HUES6 (cell line): ENCODE data around the gene FGF19.

Source experiments
- H3K27ac ChIP-seq: 2 replicates; pipeline ENCODE4 v1.7.0; 2013; ENCODE audit warnings: low read depth, mild to moderate bottlenecking, low read length, inconsistent platforms
- H3K27me3 ChIP-seq: 2 replicates; pipeline ENCODE4 v1.6.1; 2013; ENCODE audit warnings: low read length; ENCODE audit not compliant: control insufficient read depth, insufficient read depth
- H3K36me3 ChIP-seq: 2 replicates; pipeline ENCODE4 v1.6.1; 2013; ENCODE audit warnings: low read length; ENCODE audit not compliant: control insufficient read depth, insufficient read depth
- H3K4me1 ChIP-seq: 2 replicates; pipeline ENCODE4 v1.6.1; 2013; ENCODE audit warnings: low read length; ENCODE audit not compliant: control insufficient read depth, insufficient read depth
- H3K4me3 ChIP-seq: 2 replicates; pipeline ENCODE4 v1.5.1; 2013; ENCODE audit warnings: low read depth, low read length
- H3K9ac ChIP-seq: one replicate; pipeline ENCODE4 v1.6.1; 2013; ENCODE audit warnings: mild to moderate bottlenecking, low read length
- H3K9me3 ChIP-seq: 2 replicates; pipeline ENCODE4 v1.6.1; 2013; ENCODE audit warnings: low read depth, low read length; ENCODE audit not compliant: control insufficient read depth, insufficient read depth

Gene FGF19

DNA sequence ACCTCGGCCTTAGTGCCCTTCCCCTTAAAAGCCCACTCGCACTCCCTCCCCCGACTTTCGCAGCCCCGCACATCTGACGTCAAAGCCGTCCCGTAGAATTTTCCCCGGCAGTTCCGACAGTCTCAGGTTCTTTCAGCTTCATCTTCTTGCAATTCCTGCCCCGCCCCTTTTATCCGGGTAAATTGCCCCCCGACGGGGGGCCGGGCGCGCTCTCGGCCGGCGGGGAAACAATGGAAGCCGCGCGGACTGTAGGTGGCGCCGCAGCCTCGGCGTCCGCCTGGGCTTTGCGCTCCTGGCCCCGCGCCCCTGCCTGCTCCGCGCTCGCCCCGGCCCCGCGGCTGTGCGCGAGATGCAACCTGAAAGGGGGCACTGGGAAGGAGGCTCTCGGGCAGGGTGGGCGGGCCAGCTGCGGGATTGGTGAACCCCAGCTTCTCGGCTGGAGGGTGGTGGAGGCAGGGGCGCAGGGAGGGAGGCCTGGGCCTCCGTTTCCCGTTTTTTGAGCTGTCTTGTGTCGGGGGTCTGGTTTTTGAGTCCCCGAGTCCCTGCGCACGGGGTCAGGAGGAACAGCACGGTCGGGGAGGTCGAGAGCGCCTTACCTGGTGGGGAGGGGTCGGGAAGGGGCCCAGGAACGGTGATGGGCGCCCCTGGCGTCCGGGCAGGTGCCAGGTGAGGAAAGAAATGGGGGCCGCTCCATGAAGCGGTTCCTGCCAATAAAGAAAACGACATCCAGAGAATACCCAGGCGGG lies 859 bp upstream of the FGF19 start:
- H3K9me3 ChIP-seq = no peaks in the 10 kb centered on the region
- H3K4me3 ChIP-seq = peak overlapping the region; percentile 80
- H3K27ac ChIP-seq = peak overlapping the region; percentile 70; the same call in 1 of the 2 replicates
- peaks cover 56% of the 10 kb centered on the region for H3K4me1 ChIP-seq
- H3K9ac ChIP-seq = peak overlapping the region; percentile 69
- H3K27me3 ChIP-seq = peaks cover 33% of the 10 kb centered on the region
- H3K36me3 ChIP-seq = peaks cover 3% of the 10 kb centered on the region; the same call in 1 of the 2 replicates

DNA sequence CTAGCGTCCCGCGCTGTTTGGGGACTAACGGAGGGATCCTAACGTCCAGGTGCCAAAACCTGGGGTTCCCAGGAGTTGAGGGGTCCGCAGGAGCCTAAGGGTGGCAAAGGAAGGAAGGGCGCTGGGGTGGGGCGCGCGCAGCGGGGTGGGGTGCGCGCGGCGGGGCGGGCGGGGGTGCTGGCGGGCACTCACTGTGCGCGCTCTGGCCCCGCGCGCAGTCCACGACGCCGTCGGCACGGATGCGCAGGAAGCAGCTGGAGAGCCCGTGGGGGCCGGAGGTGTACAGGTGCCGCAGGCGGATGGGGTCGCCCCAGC lies 412 bp downstream of the FGF19 start:
- Histone ChIP-seq H3K4me3 (peak overlapping the region; percentile 80), H3K36me3 (peaks cover 13% of the 10 kb centered on the region), H3K9ac (peak overlapping the region; percentile 92), H3K27me3 (peaks cover 33% of the 10 kb centered on the region), H3K4me1 (peaks cover 51% of the 10 kb centered on the region), H3K27ac (peak overlapping the region; percentile 97; the same call in 1 of the 2 replicates), H3K9me3 (no peaks in the 10 kb centered on the region)

DNA sequence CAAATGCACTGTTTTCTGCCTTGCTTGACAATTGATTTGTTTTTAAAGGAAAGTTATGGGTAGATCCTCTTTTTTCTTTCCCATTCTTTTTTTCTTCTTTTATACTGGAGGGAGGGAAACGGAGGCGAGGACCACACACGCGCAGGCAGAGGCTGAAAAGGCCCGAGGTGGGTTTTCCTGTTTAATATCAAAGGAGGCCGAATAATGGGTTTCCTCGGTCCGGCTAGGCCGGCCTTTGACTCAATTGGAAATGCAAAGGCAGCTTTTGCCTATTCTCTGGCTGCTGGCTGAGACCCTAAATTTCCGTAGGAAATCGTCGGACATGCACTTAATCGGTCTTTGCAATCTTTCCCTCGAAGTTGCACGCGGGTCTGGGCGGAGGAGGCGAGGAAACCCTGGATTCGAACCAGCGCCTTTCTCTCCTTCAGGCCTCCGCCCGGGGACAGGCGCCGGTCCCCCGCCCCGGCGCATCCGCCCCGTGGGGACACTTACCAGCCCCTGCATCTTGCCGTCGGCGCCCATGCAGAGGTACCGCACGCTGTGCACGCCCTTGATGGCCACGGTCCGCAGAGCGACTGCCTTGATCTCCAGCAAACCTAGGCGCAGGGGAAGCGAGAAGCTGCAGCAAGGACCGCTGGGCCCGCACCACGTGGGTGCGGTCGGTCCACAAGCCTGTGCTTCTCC lies 911 bp downstream of the FGF19 start:
- Histone ChIP-seq H3K27me3 (peaks cover 33% of the 10 kb centered on the region), H3K9ac (peak overlapping the region; percentile 92), H3K4me1 (peaks cover 51% of the 10 kb centered on the region), H3K9me3 (no peaks in the 10 kb centered on the region), H3K27ac (peak overlapping the region; percentile 97; the same call in 1 of the 2 replicates), H3K36me3 (peaks cover 16% of the 10 kb centered on the region), H3K4me3 (peak overlapping the region; percentile 80)

DNA sequence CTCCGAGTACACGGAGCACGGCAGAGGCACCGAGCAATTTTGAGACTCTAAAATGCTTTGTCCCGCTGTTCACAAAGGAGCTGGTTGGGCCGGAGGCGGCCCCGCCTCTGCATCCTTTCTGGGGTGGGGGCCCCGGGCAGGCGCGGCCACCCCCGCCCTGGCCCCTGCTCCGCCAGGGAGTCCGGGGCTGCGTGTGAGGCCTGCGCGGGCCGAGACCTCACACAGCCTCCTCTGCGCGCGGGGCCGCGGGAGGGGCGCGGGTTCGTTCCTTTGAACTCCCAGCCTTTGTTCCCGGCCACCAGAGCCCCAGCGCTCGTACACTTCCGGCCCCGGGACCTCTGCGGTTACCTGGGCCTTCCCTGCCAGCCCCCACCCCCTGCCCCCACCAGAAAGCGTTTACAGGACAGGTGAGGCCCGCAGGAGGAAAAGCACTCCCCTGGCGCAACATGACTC lies 1.6 kb downstream of the FGF19 start:
- peaks cover 33% of the 10 kb centered on the region for H3K27me3 ChIP-seq
- H3K4me3 ChIP-seq = peak overlapping the region; percentile 80
- peaks cover 16% of the 10 kb centered on the region for H3K36me3 ChIP-seq
- H3K9me3 ChIP-seq = no peaks in the 10 kb centered on the region
- peaks cover 52% of the 10 kb centered on the region for H3K4me1 ChIP-seq
- peak overlapping the region; percentile 92 for H3K9ac ChIP-seq
- peak overlapping the region; percentile 97 for H3K27ac ChIP-seq

DNA sequence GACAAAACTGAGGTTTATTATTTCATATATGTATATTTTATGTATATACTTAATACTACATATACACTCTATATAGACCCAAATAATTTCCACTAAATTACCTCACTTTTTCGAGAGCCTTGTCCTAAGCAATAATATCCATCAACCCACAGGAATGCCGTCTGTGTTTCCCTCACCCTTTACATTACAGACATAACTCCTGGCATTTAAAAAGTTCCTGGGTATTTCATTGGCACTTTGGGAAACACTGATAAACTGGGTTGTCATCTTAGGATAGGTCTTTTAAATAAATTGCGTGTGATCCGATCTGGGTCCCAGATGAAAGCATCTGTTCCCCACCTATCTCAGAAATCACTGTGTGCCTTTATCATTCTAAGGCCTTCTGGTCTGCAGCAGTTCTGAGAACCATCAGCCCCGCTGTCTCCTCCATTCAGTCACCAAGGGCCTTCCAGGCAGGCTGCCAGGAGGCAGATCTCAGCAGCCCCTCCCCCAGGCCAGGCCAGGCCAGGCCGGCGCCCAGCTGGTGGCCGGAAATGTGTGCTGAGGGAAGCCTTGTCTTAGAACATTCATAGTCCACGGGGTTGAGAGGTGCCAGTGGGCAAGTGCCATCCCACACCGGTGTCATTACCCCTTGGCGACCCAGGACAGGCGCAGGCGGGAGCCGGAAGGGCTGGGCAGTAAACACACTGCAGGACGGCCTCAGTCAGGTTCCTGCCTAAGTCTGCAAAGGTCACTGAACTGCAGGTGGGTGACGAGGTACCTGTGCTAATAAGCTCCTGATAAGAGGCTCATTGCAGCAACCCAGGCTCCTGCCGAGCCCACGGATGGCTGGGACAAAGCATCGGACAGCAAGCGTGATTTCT lies 3.3 kb downstream of the FGF19 start:
- Histone ChIP-seq H3K9me3 (no peaks in the 10 kb centered on the region), H3K27ac (peak overlapping the region; percentile 75; the same call in 1 of the 2 replicates), H3K4me3 (peak overlapping the region; percentile 42), H3K9ac (peak overlapping the region; percentile 54), H3K27me3 (peaks cover 22% of the 10 kb centered on the region), H3K4me1 (peaks cover 41% of the 10 kb centered on the region), H3K36me3 (peaks cover 16% of the 10 kb centered on the region)

DNA sequence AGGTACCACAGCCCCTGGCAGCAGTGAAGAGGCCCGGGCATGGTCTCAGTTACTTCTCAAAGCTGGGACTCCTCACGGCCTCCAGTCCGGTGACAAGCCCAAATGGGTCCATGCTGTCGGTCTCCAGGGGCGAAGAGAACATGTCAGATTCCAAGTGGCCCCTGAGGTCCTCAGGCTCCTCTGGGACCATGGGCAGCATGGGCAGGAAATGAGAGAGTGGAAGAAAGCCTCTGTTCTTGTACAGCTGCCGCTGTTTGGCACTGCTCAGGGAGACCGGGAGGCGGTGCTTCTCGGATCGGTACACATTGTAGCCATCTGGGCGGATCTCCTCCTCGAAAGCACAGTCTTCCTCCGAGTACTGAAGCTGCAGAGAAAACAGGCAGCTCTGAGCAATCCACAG lies 4.6 kb downstream of the FGF19 start:
- peaks cover 16% of the 10 kb centered on the region for H3K36me3 ChIP-seq
- no peaks in the 10 kb centered on the region for H3K9me3 ChIP-seq
- no peak overlapping the region for H3K4me3 ChIP-seq
- H3K27me3 ChIP-seq = peaks cover 14% of the 10 kb centered on the region
- H3K9ac ChIP-seq = no peak overlapping the region
- H3K4me1 ChIP-seq = peaks cover 36% of the 10 kb centered on the region
- no peak overlapping the region for H3K27ac ChIP-seq

DNA sequence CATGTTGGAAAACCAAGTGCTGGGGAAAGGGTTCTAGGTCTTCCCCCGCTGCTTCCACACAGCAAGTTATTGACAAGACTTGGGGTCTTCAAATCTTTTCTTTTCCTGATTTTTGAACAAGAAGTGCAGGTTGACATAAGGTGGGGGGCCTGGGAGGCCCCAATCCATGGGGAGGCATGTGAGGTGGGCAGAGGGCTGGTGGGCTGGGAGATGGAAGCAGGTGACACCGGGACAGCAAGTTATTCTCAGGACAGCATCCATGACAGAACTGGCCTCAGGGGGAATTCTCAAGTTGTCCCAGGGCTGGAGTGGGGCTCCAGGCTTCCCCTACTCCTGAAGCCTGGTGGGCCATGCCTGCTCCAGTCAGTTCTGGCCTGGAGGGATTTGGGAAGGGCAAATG lies 5.5 kb downstream of the FGF19 start:
- Histone ChIP-seq H3K9me3 (no peaks in the 10 kb centered on the region), H3K4me1 (peaks cover 36% of the 10 kb centered on the region), H3K27ac (no peak overlapping the region), H3K27me3 (peaks cover 9% of the 10 kb centered on the region), H3K4me3 (no peak overlapping the region), H3K36me3 (peaks cover 16% of the 10 kb centered on the region), H3K9ac (no peak overlapping the region)

DNA sequence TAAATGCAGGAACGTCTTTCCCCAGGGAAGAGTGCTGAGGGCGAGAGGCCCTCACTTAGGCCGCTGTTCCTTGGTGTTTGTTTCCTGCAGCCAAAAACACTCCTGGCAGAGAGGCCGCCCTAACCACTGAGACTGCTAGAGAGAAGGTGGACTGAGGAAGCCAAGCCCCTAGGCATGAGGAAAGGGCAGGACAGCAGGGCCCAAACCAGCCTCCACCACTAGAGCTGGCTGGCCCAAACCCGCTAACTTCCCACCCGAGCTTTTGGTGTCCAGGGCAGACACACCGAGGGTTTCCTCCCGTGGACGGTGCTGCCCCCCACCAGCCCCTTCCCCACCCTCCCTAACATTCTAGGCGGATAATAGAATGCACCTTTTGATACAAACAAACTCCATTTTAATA lies 6.0 kb downstream of the FGF19 start:
- Histone ChIP-seq H3K27me3 (peaks cover 4% of the 10 kb centered on the region), H3K36me3 (peaks cover 16% of the 10 kb centered on the region), H3K27ac (no peak overlapping the region), H3K4me1 (peaks cover 36% of the 10 kb centered on the region), H3K4me3 (no peak overlapping the region), H3K9me3 (no peaks in the 10 kb centered on the region), H3K9ac (no peak overlapping the region)

DNA sequence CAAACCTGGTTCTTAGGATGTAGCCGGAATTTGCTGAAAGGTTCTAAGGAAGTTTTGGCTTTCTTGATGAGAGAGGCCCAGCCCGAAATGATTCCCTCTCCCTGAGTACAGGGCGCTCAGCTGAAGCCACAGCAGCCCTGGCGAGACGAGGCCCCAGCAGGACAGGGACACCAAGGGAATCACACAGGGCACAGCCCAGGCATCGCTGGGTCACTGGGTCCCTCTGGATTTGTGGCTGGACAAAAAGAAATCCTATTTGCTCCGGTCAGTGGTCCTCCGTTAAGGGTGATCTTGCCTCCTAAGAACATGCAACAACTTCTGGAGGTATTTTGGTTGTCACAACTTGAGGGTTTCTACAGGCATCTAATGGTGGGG lies 6.4 kb downstream of the FGF19 start:
- Histone ChIP-seq H3K27me3 (peaks cover under 1% of the 10 kb centered on the region; the same call in 1 of the 2 replicates), H3K27ac (no peak overlapping the region), H3K36me3 (peaks cover 16% of the 10 kb centered on the region), H3K9me3 (peaks cover 2% of the 10 kb centered on the region; the same call in 1 of the 2 replicates), H3K4me3 (no peak overlapping the region), H3K9ac (no peak overlapping the region), H3K4me1 (peaks cover 36% of the 10 kb centered on the region)

DNA sequence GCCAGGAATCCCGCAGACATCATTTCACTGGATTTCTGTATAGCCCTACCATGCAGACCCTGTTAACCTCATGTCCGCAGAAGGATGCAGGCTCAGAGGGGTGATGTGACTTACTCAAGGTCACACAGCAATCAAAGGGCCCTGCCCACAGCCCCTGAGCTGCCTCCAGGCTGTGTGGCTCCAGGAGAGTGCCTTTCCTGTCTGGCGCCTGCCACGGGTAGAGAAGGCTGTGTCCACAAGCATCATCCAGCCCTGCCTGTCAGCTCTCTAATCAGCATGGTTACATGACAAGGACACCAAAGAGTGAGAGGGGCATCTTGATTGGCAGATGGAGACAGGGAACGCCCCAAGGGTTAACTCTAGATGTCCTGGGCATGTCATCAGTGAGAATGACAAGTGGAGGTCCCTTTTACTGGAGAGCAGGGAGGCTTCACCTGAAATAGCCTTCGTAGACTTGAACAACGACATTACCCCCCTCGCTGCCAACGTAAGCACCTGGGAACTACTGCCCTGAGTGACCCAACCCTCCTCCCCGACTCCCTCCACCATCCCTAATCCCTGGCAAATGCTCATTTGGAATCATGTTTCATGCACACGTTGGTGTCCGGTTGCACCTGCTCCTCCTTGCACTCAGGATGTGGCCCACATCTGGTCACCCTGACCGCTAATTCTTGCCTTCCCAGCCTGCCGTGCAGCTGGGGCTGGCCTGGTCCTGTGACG lies 6.9 kb downstream of the FGF19 start:
- H3K4me3 ChIP-seq = no peak overlapping the region
- H3K4me1 ChIP-seq = peaks cover 34% of the 10 kb centered on the region
- H3K9me3 ChIP-seq = peaks cover 6% of the 10 kb centered on the region; the same call in 1 of the 2 replicates
- H3K9ac ChIP-seq = no peak overlapping the region
- H3K27me3 ChIP-seq = no peaks in the 10 kb centered on the region; the same call in 1 of the 2 replicates
- H3K36me3 ChIP-seq = peaks cover 16% of the 10 kb centered on the region
- H3K27ac ChIP-seq = no peak overlapping the region
